ENCODE results near the gene SMIM5.

The SMIM5 gene

GRCh38 chr17:75670868-75671267 lies 37.6 kb downstream of the SMIM5 start:
- TF ChIP-seq, protein P1, sequence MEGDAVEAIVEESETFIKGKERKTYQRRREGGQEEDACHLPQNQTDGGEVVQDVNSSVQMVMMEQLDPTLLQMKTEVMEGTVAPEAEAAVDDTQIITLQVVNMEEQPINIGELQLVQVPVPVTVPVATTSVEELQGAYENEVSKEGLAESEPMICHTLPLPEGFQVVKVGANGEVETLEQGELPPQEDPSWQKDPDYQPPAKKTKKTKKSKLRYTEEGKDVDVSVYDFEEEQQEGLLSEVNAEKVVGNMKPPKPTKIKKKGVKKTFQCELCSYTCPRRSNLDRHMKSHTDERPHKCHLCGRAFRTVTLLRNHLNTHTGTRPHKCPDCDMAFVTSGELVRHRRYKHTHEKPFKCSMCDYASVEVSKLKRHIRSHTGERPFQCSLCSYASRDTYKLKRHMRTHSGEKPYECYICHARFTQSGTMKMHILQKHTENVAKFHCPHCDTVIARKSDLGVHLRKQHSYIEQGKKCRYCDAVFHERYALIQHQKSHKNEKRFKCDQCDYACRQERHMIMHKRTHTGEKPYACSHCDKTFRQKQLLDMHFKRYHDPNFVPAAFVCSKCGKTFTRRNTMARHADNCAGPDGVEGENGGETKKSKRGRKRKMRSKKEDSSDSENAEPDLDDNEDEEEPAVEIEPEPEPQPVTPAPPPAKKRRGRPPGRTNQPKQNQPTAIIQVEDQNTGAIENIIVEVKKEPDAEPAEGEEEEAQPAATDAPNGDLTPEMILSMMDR (IDR thresholded peaks at IDR 0.05; ENCODE audit: borderline replicate concordance, control extremely low read depth, extremely low read depth, insufficient read depth, missing control alignments) = no peak
- DNase-seq (ENCODE audit: low spot score) = no peak
- in situ Hi-C loops (cut with MboI; ENCODE audit: low sequenced_read_pairs, unreplicated experiment) = no loop called here

GRCh38 chr17:75672011-75672410 lies 38.8 kb downstream of the SMIM5 start:
- in situ Hi-C loops (cut with MboI; ENCODE audit: low sequenced_read_pairs, unreplicated experiment) = no loop called here
- TF ChIP-seq, protein P1 (IDR thresholded peaks at IDR 0.05; ENCODE audit: borderline replicate concordance, control extremely low read depth, extremely low read depth, insufficient read depth, missing control alignments) = no peak
- no peak for DNase-seq (ENCODE audit: low spot score)

- in situ Hi-C loops (cut with MboI; ENCODE audit: low sequenced_read_pairs, unreplicated experiment) = no loop called here
- TF ChIP-seq, protein P1 (IDR thresholded peaks at IDR 0.05; ENCODE audit: borderline replicate concordance, control extremely low read depth, extremely low read depth, insufficient read depth, missing control alignments) = no peak
- DNase-seq (ENCODE audit: low spot score) = no peak
Measured at GRCh38 chr17:75673487-75673886, 40.3 kb downstream of the SMIM5 start.

- TF ChIP-seq, protein P1 (IDR thresholded peaks at IDR 0.05; ENCODE audit: borderline replicate concordance, control extremely low read depth, extremely low read depth, insufficient read depth, missing control alignments) = no peak
- in situ Hi-C loops (cut with MboI; ENCODE audit: low sequenced_read_pairs, unreplicated experiment) = no loop called here
- no peak for DNase-seq (ENCODE audit: low spot score)
Measured at GRCh38 chr17:75676461-75676860, 43.2 kb downstream of the SMIM5 start.

- TF ChIP-seq, protein P1 (IDR thresholded peaks at IDR 0.05; ENCODE audit: borderline replicate concordance, control extremely low read depth, extremely low read depth, insufficient read depth, missing control alignments) = no peak
- no peak for DNase-seq (ENCODE audit: low spot score)
- in situ Hi-C loops (cut with MboI; ENCODE audit: low sequenced_read_pairs, unreplicated experiment) = no loop called here
Measured at GRCh38 chr17:75679706-75680211, 46.5 kb downstream of the SMIM5 start.

GRCh38 chr17:75680431-75680830 lies 47.2 kb downstream of the SMIM5 start:
- TF ChIP-seq, protein P1 (IDR thresholded peaks at IDR 0.05; ENCODE audit: borderline replicate concordance, control extremely low read depth, extremely low read depth, insufficient read depth, missing control alignments) = no peak
- in situ Hi-C loops (cut with MboI; ENCODE audit: low sequenced_read_pairs, unreplicated experiment) = no loop called here

GRCh38 chr17:75681289-75681688 lies 48.1 kb downstream of the SMIM5 start:
- TF ChIP-seq, protein P1 (IDR thresholded peaks at IDR 0.05; ENCODE audit: borderline replicate concordance, control extremely low read depth, extremely low read depth, insufficient read depth, missing control alignments) = no peak
- DNase-seq (ENCODE audit: low spot score) = no peak
- in situ Hi-C loops (cut with MboI; ENCODE audit: low sequenced_read_pairs, unreplicated experiment) = no loop called here

More at GRCh38 chr17:75680431-75680830, 47.2 kb downstream of the SMIM5 start:
- DNase-seq (ENCODE audit: low spot score) = no peak
